ENCODE measurements around the gene CLDN15.

- TF ChIP-seq CTCF (IDR thresholded peaks at IDR 0.05) (no peak), POLR2AphosphoS5 (IDR thresholded peaks at IDR 0.05) (no peak)
Observed at GRCh38 chr7:101226721-101227120, 10.9 kb downstream of the CLDN15 start.

Measured in suprapubic skin (tissue), 3 donors.